ENCODE results near the gene SCD5. TPM values are rescaled to one million over a fixed set of nuclear protein-coding genes. Genes with fewer than 3 reads are reported as not detected.

SCD5 gene
- total and polyA plus RNA-seq, 2 of the 8 experiments (the other 6 are each of a cell fraction or from before 2014, with no cell fraction given) = 0.92 to 1.2 TPM

- no peak for TF ChIP-seq SAP30 (IDR thresholded peaks at IDR 0.05; ENCODE audit: insufficient read depth, insufficient replicate concordance, low read length)
- TF ChIP-seq SIN3A (conservative IDR thresholded peaks at IDR 0.05 in 1 of 2, IDR thresholded peaks at IDR 0.05 in 1 of 2; ENCODE audit: low read depth in 1 of 2, low read length in 2 of 2) = 0 out of 4 replicates have a peak, but pooled peaks of 1 of the 2 experiments have one; percentile 39
- no peak for TF ChIP-seq GTF2F1 (IDR thresholded peaks at IDR 0.05; ENCODE audit: borderline replicate concordance, low read depth, low read length)
- peak; percentile 100 for TF ChIP-seq RAD21 (IDR thresholded peaks at IDR 0.05 in 1 of 2, conservative IDR thresholded peaks at IDR 0.05 in 1 of 2; ENCODE audit: low read depth in 2 of 2, low read length in 2 of 2)
- peak; percentile 100 for TF ChIP-seq CTCF (IDR thresholded peaks at IDR 0.05; ENCODE audit: control extremely low read depth in 1 of 3, insufficient read depth in 1 of 3, low read depth in 1 of 3, low read length in 3 of 3)
- TF ChIP-seq CBX5 (IDR thresholded peaks at IDR 0.05; ENCODE audit: low read depth, low read length) = no peak
- no peak for TF ChIP-seq TCF12 (IDR thresholded peaks at IDR 0.05; ENCODE audit: low read depth, low read length)
Observed at GRCh38 chr4:82739287-82740190, 59.1 kb downstream of the SCD5 start (continued).
